ENCODE measurements around the gene SKAP2. TPM values are rescaled to one million over a fixed set of nuclear protein-coding genes. Genes with fewer than 3 reads are reported as not detected.

SKAP2 gene
- total RNA-seq, 1 donor from 2014 or later: 3.6 TPM

DNA sequence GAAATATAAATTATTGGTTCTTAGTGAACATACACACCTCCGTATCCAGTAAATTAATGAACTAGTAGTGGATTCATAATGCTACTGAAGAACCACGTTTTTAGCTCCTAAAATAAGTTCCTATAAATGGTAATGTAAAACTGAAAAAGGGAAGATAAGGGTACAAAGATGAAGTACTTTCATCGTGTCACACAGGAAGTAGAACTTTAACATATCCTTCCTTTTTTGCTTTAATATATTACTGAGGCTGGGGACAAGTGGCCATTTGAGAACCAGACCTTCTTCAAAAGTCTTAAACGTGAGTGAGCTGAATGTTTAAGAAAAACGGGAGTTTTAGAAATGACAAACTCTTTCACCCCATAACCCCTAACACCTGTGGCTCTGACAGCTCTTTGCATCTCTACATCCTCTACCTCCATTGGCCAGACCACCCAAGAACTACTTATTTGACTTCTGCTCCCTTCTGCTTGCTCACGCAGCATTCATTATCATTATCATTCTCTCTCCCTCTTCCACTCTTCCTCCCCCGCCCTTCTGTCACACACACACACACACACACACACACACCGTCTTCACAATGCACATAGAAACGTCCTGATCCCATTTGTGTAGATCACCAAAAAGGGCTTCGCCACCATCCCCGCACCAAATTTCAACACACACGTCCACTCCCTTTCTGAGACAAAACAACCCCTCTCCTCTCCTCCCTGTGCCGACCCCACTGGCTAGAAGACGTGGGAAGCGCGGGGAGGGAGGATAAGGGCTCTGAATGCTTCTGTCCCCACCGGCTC, 677 bp downstream of the SKAP2 start:
- no peak for DNase-seq
- Mint-ChIP-seq H3K4me3 (peak overlapping the region; percentile 93), H3K27me3 (peaks cover 43% of the 10 kb centered on the region), H3K4me1 (peaks cover 16% of the 10 kb centered on the region), H3K9me3 (peaks cover 19% of the 10 kb centered on the region), H3K27ac (peak overlapping the region; percentile 73), H3K36me3 (ENCODE audit: low read depth) (peaks cover 2% of the 10 kb centered on the region)
- intact Hi-C loops (cut with micrococcal nuclease): loop anchor here (2.0 to 10.0 kb wide), 4 partner anchors 234 to 1001 kb away; partner anchors contain the start of genes HIBADH and HOXA1

DNA sequence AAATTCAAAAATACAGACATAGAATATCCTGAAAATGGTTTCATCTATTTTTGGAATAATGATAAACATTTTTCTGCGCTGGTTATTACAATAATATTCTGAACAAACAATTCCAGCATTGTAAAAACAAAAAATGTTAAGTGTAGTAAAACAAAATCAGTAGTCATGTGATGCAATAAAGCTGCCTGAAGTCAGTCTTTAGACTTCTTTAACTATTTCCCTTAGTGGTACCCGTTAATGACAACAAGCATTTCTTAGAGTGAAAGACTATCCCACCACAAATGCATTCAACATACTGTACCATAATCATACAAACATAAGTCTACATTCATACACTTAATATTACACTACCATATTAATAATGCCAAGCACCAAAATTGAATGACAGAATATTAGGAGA, 1.6 kb downstream of the SKAP2 start:
- Mint-ChIP-seq H3K27me3 (peaks cover 51% of the 10 kb centered on the region), H3K4me1 (peaks cover 16% of the 10 kb centered on the region), H3K36me3 (ENCODE audit: low read depth) (peaks cover 2% of the 10 kb centered on the region), H3K27ac (no peak overlapping the region), H3K9me3 (peaks cover 19% of the 10 kb centered on the region), H3K4me3 (no peak overlapping the region)
- no peak for DNase-seq
- intact Hi-C loops (cut with micrococcal nuclease): loop anchor here (5.0 to 10.0 kb wide), 3 partner anchors 234 to 802 kb away; partner anchors contain the start of genes HIBADH and HOXA1

DNA sequence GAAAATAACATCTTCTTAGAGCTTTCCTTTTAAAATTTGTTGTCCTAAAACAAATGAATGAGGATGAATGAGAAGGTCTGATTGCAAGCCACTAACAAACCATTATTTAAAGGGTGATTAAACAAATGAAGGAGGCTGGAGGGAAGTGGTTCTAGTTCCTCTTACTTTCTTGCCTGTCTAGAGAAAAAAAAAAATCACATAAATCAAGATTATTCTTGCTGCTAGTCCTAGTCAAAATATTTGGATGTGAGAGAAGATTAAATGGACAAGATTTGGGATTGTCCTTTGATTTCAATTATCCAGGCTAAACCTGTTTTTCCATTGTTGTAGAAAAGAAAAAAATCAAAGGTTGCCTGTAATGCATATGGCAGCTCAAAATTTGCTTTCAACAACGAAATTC, 3.3 kb downstream of the SKAP2 start:
- Mint-ChIP-seq H3K4me3 (no peak overlapping the region), H3K9me3 (peaks cover 16% of the 10 kb centered on the region), H3K4me1 (peaks cover 19% of the 10 kb centered on the region), H3K27me3 (peaks cover 63% of the 10 kb centered on the region), H3K27ac (no peak overlapping the region), H3K36me3 (ENCODE audit: low read depth) (peaks cover 2% of the 10 kb centered on the region)
- no peak for DNase-seq
- intact Hi-C loops (cut with micrococcal nuclease): loop anchor here (5.0 to 10.0 kb wide), 3 partner anchors 236 to 804 kb away; partner anchors contain the start of genes HIBADH and HOXA1

DNA sequence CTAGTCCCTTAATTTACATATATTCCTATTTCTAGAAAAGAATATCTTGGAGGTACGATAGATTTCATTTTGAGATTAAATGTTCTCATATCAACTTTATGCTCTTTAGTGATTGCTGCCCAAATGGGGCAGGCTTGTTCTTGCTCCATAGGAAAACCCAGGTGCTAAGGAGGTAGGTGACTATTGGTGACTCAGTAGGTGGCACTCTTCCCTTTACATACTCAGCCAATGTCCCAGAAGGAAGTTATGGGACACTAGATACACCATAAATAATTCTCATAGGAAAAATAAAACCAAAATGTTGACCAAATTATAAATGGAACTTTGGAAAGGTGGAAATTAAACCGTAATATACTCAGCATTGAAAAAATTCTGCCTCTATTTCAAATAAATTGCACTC, 4.0 kb downstream of the SKAP2 start:
- H3K4me1 Mint-ChIP-seq: peaks cover 17% of the 10 kb centered on the region
- intact Hi-C loops (cut with micrococcal nuclease): loop anchor here (5.0 to 10.0 kb wide), 3 partner anchors 237 to 804 kb away; partner anchors contain the start of genes HIBADH and HOXA1
- DNase-seq: no peak
- H3K9me3 Mint-ChIP-seq: peaks cover 12% of the 10 kb centered on the region
- no peak overlapping the region for H3K4me3 Mint-ChIP-seq
- H3K27me3 Mint-ChIP-seq: peaks cover 64% of the 10 kb centered on the region
- peaks cover 2% of the 10 kb centered on the region for H3K36me3 Mint-ChIP-seq (ENCODE audit: low read depth)
- H3K27ac Mint-ChIP-seq: no peak overlapping the region

DNA sequence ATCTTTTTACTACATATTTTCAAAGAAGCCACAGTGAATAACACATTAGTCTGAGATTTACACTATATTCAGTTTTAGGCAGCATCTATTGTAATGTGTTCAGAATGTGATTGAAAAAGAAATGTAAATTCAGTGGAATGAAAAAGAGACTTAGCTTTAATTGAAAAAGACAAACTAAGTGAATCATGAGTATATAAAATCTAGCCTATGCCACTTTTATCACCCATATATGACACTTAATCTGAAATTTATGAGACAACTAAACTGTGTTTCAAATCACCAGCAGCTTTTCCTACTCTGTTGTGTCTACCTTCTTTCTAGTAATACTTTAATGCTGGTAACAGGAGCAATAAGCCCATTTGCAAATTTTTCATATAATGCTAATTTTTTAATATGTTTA, 4.7 kb downstream of the SKAP2 start:
- Mint-ChIP-seq H3K27me3 (peaks cover 67% of the 10 kb centered on the region), H3K9me3 (peaks cover 6% of the 10 kb centered on the region), H3K4me3 (no peak overlapping the region), H3K36me3 (ENCODE audit: low read depth) (no peaks in the 10 kb centered on the region), H3K27ac (no peak overlapping the region), H3K4me1 (peaks cover 13% of the 10 kb centered on the region)
- DNase-seq: no peak
- intact Hi-C loops (cut with micrococcal nuclease): loop anchor here (5.0 to 10.0 kb wide), 3 partner anchors 238 to 805 kb away; partner anchors contain the start of genes HIBADH and HOXA1

DNA sequence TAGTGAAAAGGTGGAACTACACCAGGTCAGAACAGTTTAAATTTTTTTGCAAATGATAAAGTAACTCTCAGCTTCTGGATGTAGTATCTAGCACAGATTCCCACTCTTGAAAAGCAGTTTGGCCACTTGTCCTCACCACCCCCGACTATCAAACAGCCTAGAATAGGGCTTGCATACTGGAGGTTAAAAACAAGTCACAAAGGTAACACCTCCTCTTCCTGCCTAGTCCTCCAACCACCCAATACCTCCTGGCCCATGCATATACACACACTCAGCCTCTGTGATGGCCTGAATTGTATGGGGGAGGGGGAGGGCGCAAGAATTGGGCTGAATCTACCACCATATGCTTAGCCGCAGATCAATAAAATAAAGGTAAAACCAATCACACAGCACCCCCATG, 5.7 kb downstream of the SKAP2 start:
- H3K4me3 Mint-ChIP-seq: no peak overlapping the region
- no peak for DNase-seq
- intact Hi-C loops (cut with micrococcal nuclease): no loop called here
- no peaks in the 10 kb centered on the region for H3K36me3 Mint-ChIP-seq (ENCODE audit: low read depth)
- no peak overlapping the region for H3K27ac Mint-ChIP-seq
- H3K4me1 Mint-ChIP-seq: peaks cover 5% of the 10 kb centered on the region
- H3K27me3 Mint-ChIP-seq: peaks cover 62% of the 10 kb centered on the region
- H3K9me3 Mint-ChIP-seq: peaks cover under 1% of the 10 kb centered on the region

DNA sequence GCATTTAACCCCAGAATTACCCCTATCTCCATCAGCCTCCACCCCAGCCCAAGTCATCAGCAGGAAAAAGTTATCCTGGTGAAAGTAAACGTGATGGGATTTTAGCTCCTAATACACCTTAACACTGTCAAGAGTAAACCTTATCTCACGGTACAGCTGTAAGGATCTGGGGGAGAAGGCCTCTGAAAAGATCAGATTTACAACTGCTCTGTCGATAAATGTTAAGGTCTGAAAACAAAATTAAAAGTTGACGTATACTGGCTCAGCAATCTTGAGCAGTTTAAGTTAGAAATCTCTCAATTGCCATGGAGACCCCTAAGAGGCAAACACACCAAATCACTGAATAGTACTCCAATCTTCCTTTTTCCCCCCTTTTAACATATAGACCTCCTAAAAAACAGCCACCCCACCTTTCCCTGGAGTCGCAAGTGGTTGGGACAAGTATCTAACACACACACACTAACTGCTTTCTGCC, 6.1 kb downstream of the SKAP2 start:
- no peak overlapping the region for H3K4me3 Mint-ChIP-seq
- DNase-seq: no peak
- no peak overlapping the region for H3K27ac Mint-ChIP-seq
- H3K27me3 Mint-ChIP-seq: peaks cover 62% of the 10 kb centered on the region
- H3K36me3 Mint-ChIP-seq (ENCODE audit: low read depth): no peaks in the 10 kb centered on the region
- intact Hi-C loops (cut with micrococcal nuclease): no loop called here
- no peaks in the 10 kb centered on the region for H3K9me3 Mint-ChIP-seq
- H3K4me1 Mint-ChIP-seq: peaks cover 4% of the 10 kb centered on the region

DNA sequence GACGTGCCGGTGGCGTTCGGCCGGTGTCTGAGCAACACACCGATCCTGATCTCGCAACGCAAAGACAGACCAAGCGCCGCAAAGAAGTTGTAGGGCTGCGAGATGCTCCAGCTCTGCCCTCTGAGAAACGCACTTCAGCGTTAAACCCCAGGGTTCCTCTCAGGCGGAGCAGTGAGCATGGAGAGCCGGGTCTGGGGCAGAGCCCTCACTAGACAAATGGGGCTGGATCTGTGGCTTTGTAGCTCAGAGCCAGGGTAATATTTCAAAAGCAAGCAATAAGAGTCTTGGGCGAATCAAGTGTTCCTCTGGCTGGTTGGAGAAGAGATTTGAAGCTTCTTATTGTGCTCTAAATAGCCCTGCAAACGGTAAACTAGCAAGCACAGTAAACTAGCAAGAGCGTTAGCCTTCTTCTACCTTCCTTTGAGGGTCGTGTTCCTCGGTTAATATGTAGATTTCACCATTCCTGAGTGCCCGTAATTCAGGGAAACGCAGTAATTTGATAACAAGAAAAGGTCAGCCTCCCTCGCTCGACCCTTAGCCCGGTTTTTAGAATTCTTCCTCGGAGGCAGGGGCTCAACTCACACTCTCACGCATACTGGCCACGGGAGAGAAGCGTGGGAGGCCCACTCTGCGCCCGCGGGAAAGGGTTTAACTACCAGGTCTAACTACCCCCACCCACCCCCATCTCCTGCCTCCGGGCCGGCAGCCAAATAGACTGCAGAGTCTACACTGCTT, 6.7 kb downstream of the SKAP2 start:
- H3K36me3 Mint-ChIP-seq (ENCODE audit: low read depth): no peaks in the 10 kb centered on the region
- peak; percentile 59 for DNase-seq
- peaks cover 4% of the 10 kb centered on the region for H3K4me1 Mint-ChIP-seq
- H3K4me3 Mint-ChIP-seq: no peak overlapping the region
- peaks cover 59% of the 10 kb centered on the region for H3K27me3 Mint-ChIP-seq
- H3K9me3 Mint-ChIP-seq: no peaks in the 10 kb centered on the region
- intact Hi-C loops (cut with micrococcal nuclease): no loop called here
- H3K27ac Mint-ChIP-seq: no peak overlapping the region

DNA sequence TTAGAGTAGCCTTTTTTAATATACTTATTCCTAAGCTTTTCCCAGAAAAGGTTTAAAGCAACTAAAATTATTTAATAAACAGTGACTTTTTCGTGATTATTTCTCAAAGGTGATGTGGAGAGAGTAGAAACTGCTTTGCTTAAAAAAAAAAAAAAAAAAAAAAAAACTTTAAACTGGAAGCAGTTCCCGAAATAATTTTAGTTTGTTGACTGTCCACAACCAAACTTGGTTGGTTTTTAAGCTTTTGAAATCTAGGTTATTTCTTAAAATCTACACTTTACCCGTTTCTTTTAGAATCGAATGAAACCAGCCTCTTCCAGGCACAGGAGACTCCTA, 7.3 kb downstream of the SKAP2 start:
- Mint-ChIP-seq H3K9me3 (no peaks in the 10 kb centered on the region), H3K36me3 (ENCODE audit: low read depth) (no peaks in the 10 kb centered on the region), H3K4me1 (peaks cover 4% of the 10 kb centered on the region), H3K4me3 (no peak overlapping the region), H3K27me3 (peaks cover 57% of the 10 kb centered on the region), H3K27ac (no peak overlapping the region)
- intact Hi-C loops (cut with micrococcal nuclease): no loop called here
- no peak for DNase-seq

DNA sequence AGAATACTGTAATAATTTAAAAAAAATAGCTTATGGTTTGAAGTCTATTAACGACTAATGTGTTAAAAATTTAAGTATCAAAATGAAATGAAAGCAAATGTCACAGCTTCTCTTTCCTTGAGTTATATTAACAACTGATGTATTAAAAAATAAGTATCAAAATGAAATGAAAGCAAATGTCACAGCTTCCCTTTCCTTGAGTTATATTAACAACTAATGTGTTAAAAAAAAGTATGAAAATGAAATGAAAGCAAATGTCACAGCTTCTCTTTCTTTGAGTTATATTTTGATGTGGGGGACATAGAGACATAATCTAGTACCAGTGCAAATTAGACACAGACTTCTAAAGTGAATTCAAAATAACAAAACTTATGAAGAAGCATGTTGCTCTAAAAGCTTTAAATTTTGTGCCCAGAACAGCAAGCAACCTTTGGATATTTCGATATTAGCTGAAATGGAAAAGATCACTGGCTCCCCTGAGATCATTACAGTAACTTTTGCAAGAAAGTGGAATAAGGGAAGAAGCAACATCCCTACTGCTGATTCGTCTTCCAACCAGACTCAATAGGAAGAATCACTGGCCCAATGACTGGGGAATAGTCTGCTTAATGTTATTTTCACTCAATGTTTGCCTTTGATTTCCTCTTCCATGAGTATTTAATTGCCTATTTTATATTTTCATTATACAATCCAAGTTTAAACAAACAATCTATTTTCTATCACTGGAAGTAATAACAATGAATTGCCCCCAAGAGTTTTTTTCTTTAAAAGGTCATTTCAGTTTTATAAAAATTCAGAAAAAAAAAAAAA, 8.0 kb downstream of the SKAP2 start:
- Mint-ChIP-seq H3K9me3 (no peaks in the 10 kb centered on the region), H3K27ac (no peak overlapping the region), H3K4me1 (peaks cover 4% of the 10 kb centered on the region), H3K4me3 (no peak overlapping the region), H3K27me3 (peaks cover 52% of the 10 kb centered on the region), H3K36me3 (ENCODE audit: low read depth) (no peaks in the 10 kb centered on the region)
- intact Hi-C loops (cut with micrococcal nuclease): no loop called here
- no peak for DNase-seq

DNA sequence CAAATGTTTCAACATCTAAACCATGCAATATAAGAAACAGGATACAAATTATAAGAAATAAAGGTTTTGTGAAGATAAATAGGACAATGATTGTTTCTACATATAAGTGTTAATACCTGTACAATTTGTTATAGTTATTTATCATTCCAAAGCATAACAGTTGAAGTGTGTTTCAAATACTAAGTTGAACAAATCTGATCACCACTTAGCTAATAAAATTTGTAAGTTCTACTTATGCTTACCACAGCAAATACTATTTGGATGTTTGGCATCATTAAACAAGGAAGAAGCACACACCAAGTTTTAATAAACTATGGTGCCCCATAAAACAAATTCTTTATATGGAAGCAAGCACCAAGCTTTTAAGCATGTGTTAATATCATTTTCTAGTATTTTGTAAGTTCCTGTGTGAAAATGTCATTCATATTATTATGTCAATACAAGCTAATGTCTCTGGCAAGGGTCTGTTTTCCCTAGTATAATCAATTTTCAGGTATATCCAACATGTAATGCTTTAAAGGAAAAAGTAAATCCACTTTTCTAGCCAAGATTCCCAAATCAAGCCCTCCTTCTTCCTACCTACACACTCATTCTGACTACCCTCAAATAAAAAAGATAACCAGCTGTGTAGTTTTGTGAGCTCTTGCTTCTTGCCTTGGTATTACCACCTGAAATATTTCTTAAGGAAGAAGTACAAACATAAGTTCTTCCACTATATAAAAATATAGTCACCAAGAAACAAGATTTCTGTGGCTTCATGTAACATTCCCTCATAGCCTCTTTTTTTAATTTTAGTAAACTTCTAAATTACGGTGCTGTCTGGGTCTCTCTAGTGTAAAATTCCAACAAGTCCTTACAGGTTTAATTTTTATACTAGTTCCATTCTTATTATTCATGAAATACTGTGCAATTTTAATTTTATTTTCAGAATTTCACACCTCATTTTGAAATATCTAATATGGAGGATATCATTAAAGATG, 9.2 kb downstream of the SKAP2 start:
- no peak for DNase-seq
- Mint-ChIP-seq H3K4me1 (peaks cover 4% of the 10 kb centered on the region), H3K4me3 (no peak overlapping the region), H3K36me3 (ENCODE audit: low read depth) (no peaks in the 10 kb centered on the region), H3K27ac (no peak overlapping the region), H3K27me3 (peaks cover 44% of the 10 kb centered on the region), H3K9me3 (no peaks in the 10 kb centered on the region)
- intact Hi-C loops (cut with micrococcal nuclease): no loop called here

DNA sequence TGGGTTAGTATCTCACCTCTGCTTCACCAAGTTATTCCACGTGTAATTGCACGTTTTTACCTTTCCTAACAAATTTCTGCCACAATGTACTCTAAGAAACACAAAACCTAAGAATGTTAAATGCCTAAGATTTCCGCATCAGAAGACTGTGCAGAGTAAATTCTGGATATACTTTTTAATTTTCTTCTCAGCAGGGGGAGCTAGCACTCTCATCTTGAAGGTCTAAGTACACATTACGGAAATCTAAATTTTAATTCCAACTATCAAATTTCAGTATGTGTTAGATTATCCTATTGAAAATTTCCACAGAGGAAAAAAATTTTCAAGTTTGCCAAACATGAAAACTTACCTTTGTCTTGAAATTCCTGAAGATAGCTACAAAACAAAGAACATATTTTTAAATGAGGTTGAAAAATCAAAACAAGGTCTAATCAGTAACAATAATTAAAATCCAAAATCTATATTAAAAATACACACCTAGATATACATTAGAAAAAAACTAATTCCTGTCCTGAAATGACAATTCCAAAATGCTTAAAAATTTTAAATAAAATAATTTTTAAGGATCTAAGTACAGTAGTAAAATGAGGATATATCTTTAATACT, 10.5 kb downstream of the SKAP2 start:
- Mint-ChIP-seq H3K4me1 (peaks cover 4% of the 10 kb centered on the region), H3K27ac (no peak overlapping the region), H3K27me3 (peaks cover 34% of the 10 kb centered on the region), H3K9me3 (no peaks in the 10 kb centered on the region), H3K4me3 (no peak overlapping the region), H3K36me3 (ENCODE audit: low read depth) (no peaks in the 10 kb centered on the region)
- intact Hi-C loops (cut with micrococcal nuclease): loop anchor here (1.0 kb wide), 1 partner anchor 307 kb away; no protein-coding TSS in a partner anchor
- no peak for DNase-seq
